IMR-90 (cell line): ENCODE data around the gene FGF21. TPM values are rescaled to one million over a fixed set of nuclear protein-coding genes. Genes with fewer than 3 reads are reported as not detected.

Source experiments
- ATAC-seq: fragments of 200-7000 bp; cut with Tn5 transposase; 2 replicates; pipeline ENCODE4 v1.9.1; 2020; ENCODE audit warnings: low read depth, mild to moderate bottlenecking, moderate library complexity
- BruUV-seq: library from RNA; stranded (reverse); fragments of 400-500 nt; replicated peaks from 2 replicates; lab custom pipeline; 2021; lab: Mats Ljungman, UMichigan
- CTCF ChIA-PET: fragments of 300-600 bp; formaldehyde crosslinking; extraction: SDS; loops from one replicate; lab custom pipeline; 2021; ENCODE audit warnings: antibody characterized with exemption; lab: Yijun Ruan, JAX
- POLR2A ChIA-PET: fragments of 300-600 bp; sonication (Branson Sonifier 250); formaldehyde crosslinking; loops from one replicate; lab custom pipeline; 2022; ENCODE audit warnings: antibody characterized with exemption; ENCODE audit not compliant: unreplicated experiment; lab: Charles Lee
- DNase-seq: peaks from one replicate; pipeline ENCODE4 v3.0.0; 2013
- H2AFZ ChIP-seq: replicated peaks from 2 replicates; pipeline ENCODE3; 2013; ENCODE audit warnings: low read length, mild to moderate bottlenecking; ENCODE audit not compliant: poor library complexity
- H2AK5ac ChIP-seq: 2 replicates; pipeline ENCODE4 v1.6.1; 2013; ENCODE audit warnings: low read depth, low read length, inconsistent platforms
- H2AK9ac ChIP-seq: replicated peaks from 2 replicates; pipeline ENCODE3; 2013; ENCODE audit warnings: mild to moderate bottlenecking, low read depth, low read length, moderate library complexity; ENCODE audit not compliant: poor library complexity
- H2BK120ac ChIP-seq: 2 replicates; pipeline ENCODE4 v1.6.1; 2013; ENCODE audit warnings: low read depth, low read length, inconsistent platforms
- H2BK15ac ChIP-seq: 3 replicates; pipeline ENCODE4 v1.6.1; 2013; ENCODE audit warnings: low read depth, low read length, inconsistent platforms
- H2BK20ac ChIP-seq: 2 replicates; pipeline ENCODE4 v1.6.1; 2013; ENCODE audit warnings: low read depth, mild to moderate bottlenecking, inconsistent platforms, low read length, moderate library complexity
- H2BK5ac ChIP-seq: 2 replicates; pipeline ENCODE4 v1.6.1; 2013; ENCODE audit warnings: mild to moderate bottlenecking, low read depth, low read length, inconsistent platforms; ENCODE audit not compliant: poor library complexity, severe bottlenecking
- H3K14ac ChIP-seq: replicated peaks from 2 replicates; pipeline ENCODE4 v1.6.1; 2013; ENCODE audit warnings: low read depth, low read length, inconsistent platforms
- H3K18ac ChIP-seq: 2 replicates; pipeline ENCODE4 v1.6.1; 2013; ENCODE audit warnings: low read depth, low read length, control low read depth
- H3K23ac ChIP-seq: 2 replicates; pipeline ENCODE4 v1.6.1; 2013; ENCODE audit warnings: low read depth, low read length, inconsistent platforms
- H3K27ac ChIP-seq: 2 replicates; pipeline ENCODE4 v1.5.1; 2013; ENCODE audit warnings: mild to moderate bottlenecking, control low read depth, low read length; ENCODE audit not compliant: insufficient read depth
- H3K27me3 ChIP-seq: 2 replicates; pipeline ENCODE4 v1.6.1; 2013; ENCODE audit warnings: low read length; ENCODE audit not compliant: control insufficient read depth, insufficient read depth
- H3K36me3 ChIP-seq: 2 replicates; pipeline ENCODE4 v1.6.1; 2013; ENCODE audit warnings: low read length, mixed read lengths; ENCODE audit not compliant: control insufficient read depth, insufficient read depth
- H3K4ac ChIP-seq: 2 replicates; pipeline ENCODE4 v1.6.1; 2013; ENCODE audit warnings: low read depth, low read length, inconsistent platforms
- H3K4me1 ChIP-seq: 2 replicates; pipeline ENCODE4 v1.6.1; 2013; ENCODE audit warnings: low read length, mixed read lengths; ENCODE audit not compliant: control insufficient read depth, insufficient read depth
- H3K4me2 ChIP-seq: 2 replicates; pipeline ENCODE4 v1.6.1; 2013; ENCODE audit warnings: low read depth, mild to moderate bottlenecking, control low read depth, low read length, moderate library complexity
- H3K4me3 ChIP-seq: 2 replicates; pipeline ENCODE4 v1.5.1; 2013; ENCODE audit warnings: low read depth, mild to moderate bottlenecking, control low read depth, low read length, moderate library complexity; ENCODE audit not compliant: insufficient read depth
- H3K56ac ChIP-seq: 2 replicates; pipeline ENCODE4 v1.6.1; 2013; ENCODE audit warnings: low read length, inconsistent platforms; ENCODE audit not compliant: insufficient read depth; ENCODE audit errors: extremely low read depth
- H3K79me1 ChIP-seq, 2 experiments: 2 replicates each; pipeline ENCODE4 v1.6.1; 2013; ENCODE audit warnings: low read length in 2 of 2, inconsistent platforms in 1 of 2, low read depth in 1 of 2
- H3K9ac ChIP-seq: 2 replicates; pipeline ENCODE4 v1.6.1; 2013; ENCODE audit warnings: low read depth, low read length, control low read depth
- H3K9me1 ChIP-seq: 2 replicates; pipeline ENCODE4 v1.6.1; 2013; ENCODE audit warnings: low read length, inconsistent platforms; ENCODE audit not compliant: insufficient read depth
- H3K9me3 ChIP-seq: 2 replicates; pipeline ENCODE4 v1.6.1; 2013; ENCODE audit warnings: low read length; ENCODE audit not compliant: control insufficient read depth, insufficient read depth
- H4K20me1 ChIP-seq: 2 replicates; pipeline ENCODE4 v1.6.1; 2013; ENCODE audit warnings: low read length, inconsistent platforms; ENCODE audit not compliant: insufficient read depth
- H4K5ac ChIP-seq: 2 replicates; pipeline ENCODE4 v1.6.1; 2013; ENCODE audit warnings: mild to moderate bottlenecking, low read depth, low read length, control low read depth
- H4K8ac ChIP-seq, 2 experiments: 2 replicates each; pipeline ENCODE4 v1.6.1; 2013; ENCODE audit warnings: low read depth in 2 of 2, low read length in 2 of 2, control low read depth in 1 of 2, inconsistent platforms in 1 of 2
- H4K91ac ChIP-seq: 2 replicates; pipeline ENCODE4 v1.6.1; 2013; ENCODE audit warnings: low read depth, low read length, inconsistent platforms; ENCODE audit not compliant: insufficient read depth
- BHLHE40 ChIP-seq: fragments of 150-350 bp; IDR thresholded peaks from 2 replicates; pipeline ENCODE4 v1.6.1; 2016; ENCODE audit warnings: mild to moderate bottlenecking, low read depth, low read length
- CEBPB ChIP-seq: IDR thresholded peaks from 2 replicates; pipeline ENCODE4 v1.6.1; 2012; ENCODE audit warnings: low read depth, low read length, improper control_type of control experiment
- CTCF ChIP-seq: conservative IDR thresholded peaks from 2 replicates; pipeline ENCODE4 v1.5.1; 2012; ENCODE audit warnings: mild to moderate bottlenecking, low read depth, low read length, improper control_type of control experiment
- ELK1 ChIP-seq: fragments of 150-350 bp; IDR thresholded peaks from 2 replicates; pipeline ENCODE4 v1.6.1; 2016; ENCODE audit warnings: low read depth, mild to moderate bottlenecking, low read length, moderate library complexity, borderline replicate concordance
- FOS ChIP-seq: fragments of 150-350 bp; IDR thresholded peaks from 2 replicates; pipeline ENCODE4 v1.6.1; 2016; ENCODE audit warnings: low read depth, low read length
- MAFK ChIP-seq: IDR thresholded peaks from 2 replicates; pipeline ENCODE4 v1.6.1; 2012; ENCODE audit warnings: low read depth, low read length, improper control_type of control experiment
- MAZ ChIP-seq: IDR thresholded peaks from 2 replicates; pipeline ENCODE4 v1.6.1; 2012; ENCODE audit warnings: low read depth, mild to moderate bottlenecking, low read length, improper control_type of control experiment, moderate library complexity, borderline replicate concordance
- MXI1 ChIP-seq: IDR thresholded peaks from 2 replicates; pipeline ENCODE4 v1.6.1; 2012; ENCODE audit warnings: low read depth, mild to moderate bottlenecking, low read length, moderate library complexity, borderline replicate concordance
- NFE2L2 ChIP-seq: fragments of 150-350 bp; IDR thresholded peaks from 2 replicates; pipeline ENCODE4 v1.6.1; 2016; ENCODE audit warnings: low read depth, mild to moderate bottlenecking, low read length
- POLR2A ChIP-seq: IDR thresholded peaks from 2 replicates; pipeline ENCODE4 v1.6.1; 2012; ENCODE audit warnings: mild to moderate bottlenecking, low read depth, low read length
- RAD21 ChIP-seq: IDR thresholded peaks from 2 replicates; pipeline ENCODE4 v1.6.1; 2012; ENCODE audit warnings: low read length, improper control_type of control experiment
- RCOR1 ChIP-seq: IDR thresholded peaks from 2 replicates; pipeline ENCODE4 v1.6.1; 2012; ENCODE audit warnings: mild to moderate bottlenecking, low read length, improper control_type of control experiment; ENCODE audit not compliant: insufficient replicate concordance
- SMC3 ChIP-seq: fragments of 150-350 bp; IDR thresholded peaks from 2 replicates; pipeline ENCODE4 v1.6.1; 2016; ENCODE audit warnings: low read depth, mild to moderate bottlenecking, antibody characterized with exemption, low read length, moderate library complexity
- WGBS, 2 experiments: methylation state at CpG; one replicate each; pipeline versions ENCODE4 v1.1.5 to v1.1.7; 2013; ENCODE audit warnings: missing lambda C conversion rate in 2 of 2; ENCODE audit not compliant: insufficient read length in 1 of 2; ENCODE audit errors: extremely low coverage in 2 of 2; 5-methylcytosine and 5-hydroxymethylcytosine counted together
- dilution Hi-C: fragments of 300-500 bp; cut with HindIII; formaldehyde crosslinking; loops from one replicate; pipeline ENCODE4 v1.14.3; 2018; ENCODE audit warnings: low sequenced_read_pairs; ENCODE audit not compliant: unreplicated experiment
- in situ Hi-C: fragments of 300-500 bp; cut with MboI; formaldehyde crosslinking; loops from 3 replicates; pipeline ENCODE4 v1.14.3; 2019; ENCODE audit warnings: low sequenced_read_pairs, inconsistent platforms, mixed read lengths
- intact Hi-C: fragments of 100-400 bp; cut with micrococcal nuclease; formaldehyde crosslinking; loops from 2 replicates; pipeline ENCODE4 v1.10.0; 2022
- polyA plus RNA-seq, 3 experiments: library from polyadenylated mRNA; depleted of rRNA; stranded (reverse); fragments of >200 nt; gene quantifications; 2 replicates each; pipeline ENCODE4 v1.2.3, GENCODE V29; 2012; ENCODE audit warnings: low replicate concordance in 1 of 3
- total RNA-seq: library from RNA; depleted of rRNA; stranded (reverse); fragments of >200 nt; gene quantifications from 2 replicates; pipeline ENCODE4 v1.2.3, GENCODE V29; 2012
- TF ChIP-seq, protein P1 (sequence below): fragments of 150-350 bp; IDR thresholded peaks from 2 replicates; pipeline ENCODE4 v1.6.1; 2017; ENCODE audit warnings: mild to moderate bottlenecking, antibody characterized with exemption, low read length, low read depth

The FGF21 gene
- total and polyA plus RNA-seq, 2 of the 4 experiments (the other 2 are of a cell fraction), result not detected

GRCh38 chr19:48804496-48804895, 49.2 kb downstream of the FGF21 start:
- no peaks in the 10 kb centered on the region for H3K9me3 ChIP-seq
- H4K5ac ChIP-seq, result no peak overlapping the region
- H4K20me1 ChIP-seq, result no peaks in the 10 kb centered on the region
- H2BK5ac ChIP-seq, result no peak overlapping the region
- no CpG with 5 or more reads among the region's 8 CpGs for WGBS, 2 experiments
- dilution Hi-C loops, result loop anchor here (10.0 kb wide), 1 partner anchor 50 kb away; no protein-coding TSS in a partner anchor
- no peak overlapping the region for H3K9ac ChIP-seq
- H3K4me1 ChIP-seq, result no peaks in the 10 kb centered on the region; the same call in none of the 2 replicates
- no peak overlapping the region for H2AFZ ChIP-seq
- H3K9me1 ChIP-seq, result no peaks in the 10 kb centered on the region; the same call in 1 of the 2 replicates
- no peak overlapping the region for H2BK20ac ChIP-seq
- in situ Hi-C loops, result no loop called here
- H3K23ac ChIP-seq, result no peak overlapping the region
- H2AK5ac ChIP-seq, result no peak overlapping the region
- no peak overlapping the region for H4K91ac ChIP-seq
- no peaks in the 10 kb centered on the region; the same call in 1 of the 2 replicates for H3K36me3 ChIP-seq
- TF ChIP-seq CEBPB (no peak), MXI1 (no peak), MAFK (no peak), POLR2A (no peak), FOS (no peak), MAZ (no peak), SMC3 (no peak), RAD21 (no peak), CTCF (no peak), BHLHE40 (no peak), RCOR1 (no peak), ELK1 (no peak), NFE2L2 (no peak)
- TF ChIP-seq, protein P1, sequence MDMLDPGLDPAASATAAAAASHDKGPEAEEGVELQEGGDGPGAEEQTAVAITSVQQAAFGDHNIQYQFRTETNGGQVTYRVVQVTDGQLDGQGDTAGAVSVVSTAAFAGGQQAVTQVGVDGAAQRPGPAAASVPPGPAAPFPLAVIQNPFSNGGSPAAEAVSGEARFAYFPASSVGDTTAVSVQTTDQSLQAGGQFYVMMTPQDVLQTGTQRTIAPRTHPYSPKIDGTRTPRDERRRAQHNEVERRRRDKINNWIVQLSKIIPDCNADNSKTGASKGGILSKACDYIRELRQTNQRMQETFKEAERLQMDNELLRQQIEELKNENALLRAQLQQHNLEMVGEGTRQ, result no peak
- H3K4me2 ChIP-seq, result no peak overlapping the region
- no peak for ATAC-seq
- no peaks in the 10 kb centered on the region for H3K27me3 ChIP-seq
- H3K14ac ChIP-seq, result no peak overlapping the region
- H4K8ac ChIP-seq, result no peak overlapping the region
- H3K56ac ChIP-seq, result no peak overlapping the region
- no peak overlapping the region for H2BK120ac ChIP-seq
- H3K18ac ChIP-seq, result no peak overlapping the region
- H3K27ac ChIP-seq, result no peak overlapping the region
- H2AK9ac ChIP-seq, result peak overlapping the region; percentile 61
- H3K79me1 ChIP-seq, result peaks cover 0 to 11% of the 10 kb centered on the region in 2 experiments; a peak in 1 of 4 replicates
- BruUV-seq, result no TSS peak
- intact Hi-C loops, result no loop called here
- ChIA-PET CTCF (no interaction called here), POLR2A (no interaction called here)
- DNase-seq, result no peak
- no peak overlapping the region for H3K4ac ChIP-seq
- H3K4me3 ChIP-seq, result no peak overlapping the region
- H2BK15ac ChIP-seq, result no peak overlapping the region
